GM21825 (cell line): ENCODE measurements around the gene C1orf50.
"Not testable (repeated sequence)": the region's sequence is repeated elsewhere in the genome, so short reads cannot be mapped to it uniquely, and the experiment has no call there.

ENCODE experiments used
- ATAC-seq: cut with Tn5 transposase; IDR thresholded peaks from one replicate; pipeline ENCODE4 v1.9.1; 2021; ENCODE audit warnings: mild to moderate bottlenecking, moderate library complexity; ENCODE audit not compliant: unreplicated experiment

Gene C1orf50

GRCh38 chr1:42797414-42797813, 30.4 kb downstream of the C1orf50 start:
- no peak for ATAC-seq

DNA sequence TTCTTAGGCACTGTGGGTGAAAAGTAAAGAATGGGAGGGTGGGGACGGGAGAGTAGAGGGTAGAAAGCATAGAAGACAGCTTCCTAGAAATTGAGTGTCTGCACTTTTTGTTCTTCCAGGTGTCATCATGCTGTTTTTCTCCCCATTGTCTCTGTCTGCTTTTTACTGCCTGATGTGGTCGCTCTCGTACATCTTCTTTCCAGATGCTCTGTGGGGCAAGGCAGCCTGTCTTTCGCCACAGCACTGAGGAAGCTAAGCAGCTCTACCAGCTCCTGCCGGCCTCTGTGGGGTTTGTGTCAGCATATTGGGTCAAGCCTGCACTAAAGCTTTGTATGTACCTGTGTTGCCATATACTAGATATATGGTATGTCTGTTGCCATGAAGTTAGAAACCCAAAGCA, 30.9 kb downstream of the C1orf50 start:
- ATAC-seq = no peak

DNA sequence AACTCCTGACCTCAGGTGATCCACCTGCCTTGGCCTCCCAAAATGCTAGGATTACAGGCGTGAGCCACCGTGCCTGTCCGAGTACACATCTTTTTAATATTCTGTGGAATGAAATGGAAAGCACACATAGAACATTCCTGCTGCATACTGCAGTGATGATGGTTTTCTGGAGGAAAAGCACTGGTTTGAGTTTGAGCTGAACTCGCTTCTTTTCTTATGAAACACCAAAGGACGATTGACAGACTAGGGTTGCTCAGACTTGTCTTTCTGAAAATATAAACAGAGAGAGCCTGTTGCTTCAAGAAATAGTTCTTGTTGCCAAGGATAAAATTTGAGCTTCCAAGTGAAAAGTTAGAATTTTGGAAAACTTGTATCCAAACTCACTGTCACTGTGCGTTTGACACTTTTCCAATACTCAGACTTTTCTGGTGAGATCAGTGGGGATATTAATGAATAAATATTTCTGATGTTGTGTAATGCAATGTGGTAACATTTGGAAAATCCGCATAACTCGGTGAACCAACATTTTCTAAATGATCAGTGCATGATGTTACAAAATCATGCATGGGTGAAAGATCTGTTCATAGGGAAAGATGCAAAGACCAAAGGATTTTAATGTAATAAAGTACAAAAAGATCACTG, 34.9 kb downstream of the C1orf50 start:
- ATAC-seq = no peak

GRCh38 chr1:42806171-42806570, 39.1 kb downstream of the C1orf50 start:
- ATAC-seq = no peak

DNA sequence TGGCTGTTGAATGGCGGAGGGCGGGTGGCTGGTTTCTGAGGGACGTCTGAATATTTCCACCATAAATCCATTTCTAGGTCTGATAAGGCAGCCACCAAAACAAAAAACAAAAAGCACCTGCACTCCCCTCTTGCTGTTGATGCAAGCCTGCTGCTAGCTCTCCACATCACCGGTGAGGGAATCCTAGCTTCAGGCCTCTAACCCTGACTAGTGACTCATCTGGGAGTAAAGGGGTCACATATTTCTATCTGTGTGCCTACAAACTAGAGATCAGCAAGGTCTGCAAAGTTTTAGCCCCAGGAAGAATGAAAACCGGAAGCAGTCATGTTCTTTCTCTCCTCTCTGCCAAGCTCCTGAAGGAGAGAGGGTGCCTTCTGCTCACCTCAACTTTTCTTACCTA, 39.5 kb downstream of the C1orf50 start:
- no peak for ATAC-seq

- ATAC-seq = no peak
Observed at GRCh38 chr1:42807056-42807668, 40.1 kb downstream of the C1orf50 start.

DNA sequence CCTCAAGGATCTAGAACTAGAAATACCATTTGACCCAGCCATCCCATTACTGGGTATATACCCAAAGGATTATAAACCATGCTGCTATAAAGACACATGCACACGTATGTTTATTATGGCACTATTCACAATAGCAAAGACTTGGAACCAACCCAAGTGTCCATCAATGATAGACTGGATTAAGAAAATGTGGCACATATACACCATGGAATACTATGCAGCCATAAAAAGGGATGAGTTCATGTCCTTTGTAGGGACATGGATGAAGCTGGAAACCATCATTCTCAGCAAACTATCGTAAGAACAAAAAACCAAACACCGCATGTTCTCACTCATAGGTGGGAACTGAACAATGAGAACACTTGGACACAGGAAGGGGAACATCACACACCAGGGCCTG, 47.8 kb downstream of the C1orf50 start:
- ATAC-seq = not testable (repeated sequence)

DNA sequence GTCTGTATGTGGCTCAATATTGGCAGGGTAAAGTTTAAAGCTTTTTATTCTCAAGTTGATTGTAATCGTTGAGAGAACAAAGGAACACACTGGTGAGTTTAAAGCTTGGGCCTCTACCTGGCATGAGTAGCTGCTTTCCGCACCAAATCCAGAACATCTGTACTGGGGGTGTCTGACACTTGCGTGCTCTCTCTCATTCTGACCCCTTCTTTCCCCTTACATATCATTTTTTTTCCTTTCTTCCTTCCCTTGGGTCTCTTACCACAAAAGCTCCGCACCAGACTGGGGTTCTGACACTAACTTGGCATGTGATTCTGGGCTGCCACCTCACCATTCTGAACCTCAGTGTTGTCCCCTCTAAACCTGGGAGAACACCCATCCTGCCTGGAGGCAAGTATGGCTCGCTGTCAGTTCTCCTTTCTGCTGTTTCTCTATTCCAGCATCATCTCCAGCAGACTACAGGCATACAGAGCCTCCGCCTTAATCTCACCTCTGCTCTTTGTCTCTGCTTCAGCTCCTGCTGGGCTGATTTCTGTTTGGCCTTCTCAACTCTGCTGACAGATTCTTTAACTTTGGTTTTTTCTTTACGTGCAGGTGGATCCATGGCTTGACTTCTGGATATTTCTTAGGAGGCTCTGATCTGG, 49.0 kb downstream of the C1orf50 start:
- no peak for ATAC-seq

GRCh38 chr1:42816585-42817439, 49.8 kb downstream of the C1orf50 start, which contains the start of the genes ERMAP and SVBP:
ERMAP (plus strand) TSS chr1:42817122; CDS start chr1:42830449, 13,327 bp downstream.
SVBP (minus strand) TSS chr1:42817397; CDS start chr1:42816544, 853 bp downstream.
- peak; percentile 76 for ATAC-seq

- ATAC-seq = no peak
Observed at GRCh38 chr1:42817440-42817767, 50.4 kb downstream of the C1orf50 start.

GRCh38 chr1:42817976-42818375, 50.9 kb downstream of the C1orf50 start:
- no peak for ATAC-seq

GRCh38 chr1:42820813-42821212, 53.8 kb downstream of the C1orf50 start:
- ATAC-seq = no peak

GRCh38 chr1:42821690-42822089, 54.6 kb downstream of the C1orf50 start:
- ATAC-seq = no peak

GRCh38 chr1:42822800-42823392, 55.8 kb downstream of the C1orf50 start:
- ATAC-seq = no peak

- no peak for ATAC-seq
Observed at GRCh38 chr1:42824481-42825035, 57.5 kb downstream of the C1orf50 start.

- ATAC-seq = no peak
Observed at GRCh38 chr1:42825036-42825851, 58.2 kb downstream of the C1orf50 start.
